ENCODE results near the gene NEDD8.

The NEDD8 gene

GRCh38 chr14:24213866-24214662, 18.1 kb downstream of the NEDD8 start:
- in situ Hi-C loops (cut with HindIII; ENCODE audit: low sequenced_read_pairs): no loop called here
- no peak for TF ChIP-seq CTCF (IDR thresholded peaks at IDR 0.05; ENCODE audit: low read depth, low read length, missing control alignments)
- no peak for DNase-seq (ENCODE audit: low read depth)
- H3K4me3 ChIP-seq (ENCODE audit: low read depth, low read length): peak overlapping the region; percentile 74

GRCh38 chr14:24212924-24213865, 19.0 kb downstream of the NEDD8 start, which contains the start of gene CHMP4A:
TSS of gene CHMP4A (minus strand) at chr14:24213488. CDS start at chr14:24213439, 49 bp downstream.
- peak; percentile 25 for TF ChIP-seq CTCF (IDR thresholded peaks at IDR 0.05; ENCODE audit: low read depth, low read length, missing control alignments)
- peak; percentile 96 for DNase-seq (ENCODE audit: low read depth)
- in situ Hi-C loops (cut with HindIII; ENCODE audit: low sequenced_read_pairs): no loop called here
- H3K4me3 ChIP-seq (ENCODE audit: low read depth, low read length): peak within 1 kb of the TSS; percentile 74

GRCh38 chr14:24211311-24211710, 20.9 kb downstream of the NEDD8 start:
- no peak for DNase-seq (ENCODE audit: low read depth)
- in situ Hi-C loops (cut with HindIII; ENCODE audit: low sequenced_read_pairs): no loop called here
- H3K4me3 ChIP-seq (ENCODE audit: low read depth, low read length): no peak overlapping the region
- no peak for TF ChIP-seq CTCF (IDR thresholded peaks at IDR 0.05; ENCODE audit: low read depth, low read length, missing control alignments)

GRCh38 chr14:24207625-24208024, 24.5 kb downstream of the NEDD8 start:
- no peak for DNase-seq (ENCODE audit: low read depth)
- TF ChIP-seq CTCF (IDR thresholded peaks at IDR 0.05; ENCODE audit: low read depth, low read length, missing control alignments): no peak
- no peak overlapping the region for H3K4me3 ChIP-seq (ENCODE audit: low read depth, low read length)
- in situ Hi-C loops (cut with HindIII; ENCODE audit: low sequenced_read_pairs): loop anchor here (10.0 kb wide), 1 partner anchor 227 kb away; no protein-coding TSS in a partner anchor

GRCh38 chr14:24207104-24207551, 25.0 kb downstream of the NEDD8 start:
- DNase-seq (ENCODE audit: low read depth): no peak
- in situ Hi-C loops (cut with HindIII; ENCODE audit: low sequenced_read_pairs): loop anchor here (10.0 kb wide), 1 partner anchor 228 kb away; no protein-coding TSS in a partner anchor

More at GRCh38 chr14:24207104-24207551, 25.0 kb downstream of the NEDD8 start:
- no peak overlapping the region for H3K4me3 ChIP-seq (ENCODE audit: low read depth, low read length)
- no peak for TF ChIP-seq CTCF (IDR thresholded peaks at IDR 0.05; ENCODE audit: low read depth, low read length, missing control alignments)

All from astrocyte of the cerebellum (primary cell).